Measurements from ENCODE around the gene PRDM16.

PRDM16 gene

GRCh38 chr1:3407021-3407420, 338.0 kb downstream of the PRDM16 start:
- Histone ChIP-seq H3K27ac (no peak overlapping the region), H3K9me3 (no peaks in the 10 kb centered on the region), H3K4me3 (no peak overlapping the region), H3K27me3 (peaks cover 25% of the 10 kb centered on the region; the same call in 1 of the 2 replicates), H3K4me1 (peaks cover 51% of the 10 kb centered on the region), H3K9ac (no peak overlapping the region), H4K20me1 (peaks cover 45% of the 10 kb centered on the region), H3K36me3 (no peaks in the 10 kb centered on the region), H3K4me2 (no peak overlapping the region)
- TF ChIP-seq Cebpa-rat (IDR thresholded peaks at IDR 0.05): no peak

DNA sequence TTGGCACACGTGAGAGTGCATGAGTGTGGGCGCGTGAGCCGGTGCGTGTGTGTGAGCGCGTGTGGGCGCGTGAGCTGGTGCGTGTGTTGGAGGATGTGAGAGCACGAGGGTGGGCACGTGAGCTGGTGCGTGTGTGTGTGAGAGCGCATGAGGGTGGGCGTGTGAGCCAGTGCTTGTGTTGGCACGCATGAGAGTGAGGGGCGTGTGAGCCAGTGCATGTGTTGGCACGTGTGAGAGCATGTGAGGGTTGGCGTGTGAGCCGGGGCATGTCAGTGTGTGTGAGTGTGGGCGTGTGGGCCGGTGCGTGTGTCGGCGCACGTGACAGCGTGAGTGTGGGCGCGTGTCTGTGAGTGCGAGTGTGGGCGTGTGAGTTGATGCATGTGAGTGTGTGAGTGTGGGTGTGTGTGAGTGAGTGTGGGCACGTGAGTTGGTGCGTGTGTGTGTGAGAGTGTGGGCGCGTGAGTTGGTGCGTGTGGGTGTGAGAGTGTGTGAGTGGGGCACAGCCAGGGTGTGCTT, 339.8 kb downstream of the PRDM16 start:
- Histone ChIP-seq H3K36me3 (no peaks in the 10 kb centered on the region), H3K9me3 (no peaks in the 10 kb centered on the region), H3K4me3 (no peak overlapping the region), H3K27me3 (peaks cover 22% of the 10 kb centered on the region; the same call in 1 of the 2 replicates), H4K20me1 (peaks cover 28% of the 10 kb centered on the region), H3K9ac (no peak overlapping the region), H3K4me2 (no peak overlapping the region), H3K27ac (no peak overlapping the region), H3K4me1 (peaks cover 33% of the 10 kb centered on the region)
- TF ChIP-seq Cebpa-rat (IDR thresholded peaks at IDR 0.05): no peak

- H3K27ac ChIP-seq: no peak overlapping the region
- peaks cover 26% of the 10 kb centered on the region for H3K4me1 ChIP-seq
- no peak for TF ChIP-seq Cebpa-rat (IDR thresholded peaks at IDR 0.05)
- no peak overlapping the region for H3K4me2 ChIP-seq
- H3K36me3 ChIP-seq: no peaks in the 10 kb centered on the region
- H3K27me3 ChIP-seq: peaks cover 17% of the 10 kb centered on the region; the same call in 1 of the 2 replicates
- H3K4me3 ChIP-seq: no peak overlapping the region
- peaks cover 21% of the 10 kb centered on the region for H4K20me1 ChIP-seq
- no peak overlapping the region for H3K9ac ChIP-seq
- H3K9me3 ChIP-seq: no peaks in the 10 kb centered on the region
Measured at GRCh38 chr1:3409366-3410141, 340.6 kb downstream of the PRDM16 start.

DNA sequence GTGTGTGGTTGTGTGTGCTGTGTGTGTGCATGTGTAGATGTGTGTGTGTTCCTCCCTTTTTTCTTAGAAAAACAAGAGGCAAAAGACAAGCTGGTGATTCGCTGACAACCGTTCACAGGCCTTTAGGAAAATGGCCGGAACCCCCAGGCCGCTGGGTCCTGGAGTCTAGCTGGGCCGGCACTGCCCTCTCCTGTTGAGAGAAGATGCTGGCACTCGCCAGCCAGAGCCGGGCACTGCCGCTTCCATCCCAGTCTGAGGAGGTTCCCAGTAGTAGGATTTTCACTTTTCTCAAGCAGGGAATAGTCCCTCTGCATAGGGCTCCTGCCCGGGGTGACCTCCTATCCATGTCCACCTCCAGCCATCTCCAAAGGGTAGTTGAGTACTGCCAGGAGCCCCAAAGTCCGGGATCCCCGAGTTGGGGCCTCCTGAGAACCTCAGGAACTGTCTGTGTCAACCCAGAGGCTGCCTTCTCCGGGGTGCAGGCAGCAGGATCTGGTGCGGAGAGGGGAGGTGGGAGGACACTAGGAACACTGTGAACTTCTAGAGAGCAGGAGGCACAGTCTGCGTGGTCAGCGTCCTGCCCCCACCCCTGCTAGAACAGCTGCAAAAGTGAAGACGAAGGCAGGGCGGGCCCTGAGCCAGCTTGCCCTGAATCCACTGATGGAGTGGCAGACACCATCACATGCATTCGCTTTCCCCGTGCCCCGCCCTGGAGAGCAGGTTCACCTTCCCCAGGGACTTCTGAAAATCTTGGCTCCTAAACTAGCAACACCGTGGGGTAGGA, 341.3 kb downstream of the PRDM16 start:
- Histone ChIP-seq H3K4me3 (no peak overlapping the region), H3K4me1 (peaks cover 18% of the 10 kb centered on the region), H3K9me3 (no peaks in the 10 kb centered on the region), H3K27me3 (peaks cover 9% of the 10 kb centered on the region; the same call in 1 of the 2 replicates), H3K9ac (no peak overlapping the region), H3K27ac (no peak overlapping the region), H4K20me1 (peaks cover 13% of the 10 kb centered on the region), H3K4me2 (no peak overlapping the region), H3K36me3 (no peaks in the 10 kb centered on the region)
- TF ChIP-seq Cebpa-rat (IDR thresholded peaks at IDR 0.05): no peak

DNA sequence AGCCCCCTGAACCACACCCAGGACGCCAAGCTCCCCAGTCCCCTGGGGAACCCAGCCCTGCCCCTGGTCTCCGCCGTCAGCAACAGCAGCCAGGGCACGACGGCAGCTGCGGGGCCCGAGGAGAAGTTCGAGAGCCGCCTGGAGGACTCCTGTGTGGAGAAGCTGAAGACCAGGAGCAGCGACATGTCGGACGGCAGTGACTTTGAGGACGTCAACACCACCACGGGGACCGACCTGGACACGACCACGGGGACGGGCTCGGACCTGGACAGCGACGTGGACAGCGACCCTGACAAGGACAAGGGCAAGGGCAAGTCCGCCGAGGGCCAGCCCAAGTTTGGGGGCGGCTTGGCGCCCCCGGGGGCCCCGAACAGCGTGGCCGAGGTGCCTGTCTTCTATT, 342.8 kb downstream of the PRDM16 start:
- Histone ChIP-seq H3K27ac (no peak overlapping the region), H3K9me3 (peaks cover 8% of the 10 kb centered on the region), H3K36me3 (no peaks in the 10 kb centered on the region), H3K4me2 (no peak overlapping the region), H3K4me1 (peaks cover 11% of the 10 kb centered on the region), H4K20me1 (no peaks in the 10 kb centered on the region; the same call in 1 of the 2 replicates), H3K27me3 (peaks cover 10% of the 10 kb centered on the region; the same call in 1 of the 2 replicates), H3K9ac (no peak overlapping the region), H3K4me3 (no peak overlapping the region)
- no peak for TF ChIP-seq Cebpa-rat (IDR thresholded peaks at IDR 0.05)

GRCh38 chr1:3412376-3412775, 343.4 kb downstream of the PRDM16 start:
- Histone ChIP-seq H3K4me3 (no peak overlapping the region), H3K9ac (no peak overlapping the region), H3K27ac (no peak overlapping the region), H3K36me3 (no peaks in the 10 kb centered on the region), H3K4me1 (peaks cover 8% of the 10 kb centered on the region; the same call in 1 of the 2 replicates), H3K4me2 (no peak overlapping the region), H3K27me3 (peaks cover 10% of the 10 kb centered on the region; the same call in 1 of the 2 replicates), H4K20me1 (no peaks in the 10 kb centered on the region; the same call in 1 of the 2 replicates), H3K9me3 (peaks cover 14% of the 10 kb centered on the region)
- no peak for TF ChIP-seq Cebpa-rat (IDR thresholded peaks at IDR 0.05)

DNA sequence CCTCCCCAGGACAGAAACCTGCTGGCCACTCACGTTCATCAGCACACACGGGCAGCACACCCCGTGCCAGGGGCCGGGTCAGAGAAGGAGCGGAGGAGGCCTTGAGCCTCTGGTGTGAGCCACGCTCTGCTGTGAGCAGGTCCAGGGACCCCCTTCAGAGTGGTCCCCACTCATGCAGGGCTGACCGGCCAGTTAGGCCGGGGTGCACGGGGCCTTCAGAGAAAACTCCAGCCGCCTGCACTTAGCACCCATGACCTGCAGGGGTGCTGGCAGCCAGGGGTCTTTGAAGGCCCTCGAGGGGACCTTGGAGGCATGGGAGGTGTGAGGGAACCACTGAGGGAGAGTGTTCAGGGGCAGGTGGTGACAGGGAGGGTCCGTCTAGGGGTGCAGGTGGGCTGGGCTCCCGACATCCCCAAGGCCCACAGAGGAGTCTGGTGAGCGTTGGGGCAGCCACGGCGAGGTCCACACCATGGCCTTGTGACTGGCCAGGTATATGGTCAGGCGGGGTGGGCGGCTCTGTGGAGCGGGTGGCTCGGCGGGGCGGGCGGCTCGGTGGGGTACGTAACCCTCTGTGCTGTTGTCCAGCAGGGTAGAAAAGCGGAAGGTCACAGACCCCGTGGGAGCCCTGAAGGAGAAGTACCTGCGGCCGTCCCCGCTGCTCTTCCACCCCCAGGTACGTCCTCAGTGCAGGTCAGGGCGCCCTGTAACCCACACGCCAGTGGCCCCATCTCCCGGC, 345.1 kb downstream of the PRDM16 start:
- H3K4me1 ChIP-seq: peaks cover 8% of the 10 kb centered on the region; the same call in 1 of the 2 replicates
- no peak overlapping the region for H3K9ac ChIP-seq
- H4K20me1 ChIP-seq: peaks cover 4% of the 10 kb centered on the region; the same call in 1 of the 2 replicates
- no peaks in the 10 kb centered on the region for H3K36me3 ChIP-seq
- peaks cover 17% of the 10 kb centered on the region for H3K9me3 ChIP-seq
- H3K4me3 ChIP-seq: no peak overlapping the region
- no peak overlapping the region for H3K4me2 ChIP-seq
- H3K27me3 ChIP-seq: peaks cover 16% of the 10 kb centered on the region
- no peak for TF ChIP-seq Cebpa-rat (IDR thresholded peaks at IDR 0.05)
- H3K27ac ChIP-seq: no peak overlapping the region

GRCh38 chr1:3415260-3416090, 346.5 kb downstream of the PRDM16 start:
- peaks cover 30% of the 10 kb centered on the region for H3K27me3 ChIP-seq
- peaks cover 8% of the 10 kb centered on the region; the same call in 1 of the 2 replicates for H4K20me1 ChIP-seq
- H3K9me3 ChIP-seq: peaks cover 17% of the 10 kb centered on the region
- H3K4me1 ChIP-seq: peaks cover 8% of the 10 kb centered on the region; the same call in 1 of the 2 replicates
- no peaks in the 10 kb centered on the region for H3K36me3 ChIP-seq
- peak overlapping the region; percentile 3; the same call in 1 of the 2 replicates for H3K4me2 ChIP-seq
- H3K4me3 ChIP-seq: no peak overlapping the region
- no peak for TF ChIP-seq Cebpa-rat (IDR thresholded peaks at IDR 0.05)
- H3K27ac ChIP-seq: no peak overlapping the region
- no peak overlapping the region for H3K9ac ChIP-seq

All from BLaER1 (cell line).